HCT116 (cell line): ENCODE data around the gene TRPV4. TPM values are rescaled to one million over a fixed set of nuclear protein-coding genes. Genes with fewer than 3 reads are reported as not detected.

Experiments used
- ATAC-seq: fragments of 200-7000 bp; cut with Tn5 transposase; 2 replicates; pipeline ENCODE4 v1.9.1; 2020; ENCODE audit warnings: mild to moderate bottlenecking, moderate library complexity
- BruUV-seq: library from RNA; stranded (reverse); fragments of 400-500 nt; replicated peaks from 2 replicates; lab custom pipeline; 2021; lab: Mats Ljungman, UMichigan
- CTCF ChIA-PET: fragments of 300-600 bp; sonication (Branson Sonifier 250); formaldehyde crosslinking; loops from one replicate; lab custom pipeline; 2021; ENCODE audit warnings: antibody characterized with exemption; lab: Charles Lee
- POLR2A ChIA-PET: fragments of 300-600, 350-600 bp; sonication (Branson Sonifier 250); formaldehyde crosslinking; loops from one replicate; lab custom pipeline; 2021; ENCODE audit warnings: antibody characterized with exemption; lab: Charles Lee
- RAD21 ChIA-PET, 2 experiments: fragments of 300-600 bp; sonication (Branson Sonifier 250); formaldehyde crosslinking; loops; one replicate each; lab custom pipeline; 2023; ENCODE audit warnings: low total read pairs in 2 of 2; ENCODE audit not compliant: uncharacterized antibody in 2 of 2, unreplicated experiment in 2 of 2, low non-redundant PET in 1 of 2; lab: Charles Lee
- DNase-seq: peaks from one replicate; pipeline ENCODE4 v3.0.0-alpha.2; 2010; ENCODE audit warnings: low read depth, low spot score
- H2AFZ ChIP-seq: fragments of 200-600 bp; shearing (Covaris generic), sonication (generic); 2 replicates; pipeline ENCODE4 v1.6.1; 2017; ENCODE audit warnings: low read depth, mixed run types, mixed read lengths, antibody characterized with exemption, low read length; ENCODE audit not compliant: poor library complexity, severe bottlenecking
- H3K27ac ChIP-seq: 2 replicates; pipeline ENCODE4 v1.5.1; 2012; ENCODE audit warnings: low read depth, low read length
- H3K27me3 ChIP-seq: fragments of 200-600 bp; sonication (generic); 2 replicates; pipeline ENCODE4 v1.6.1; 2016; ENCODE audit warnings: mixed run types, low read length, mixed read lengths; ENCODE audit not compliant: insufficient read depth
- H3K36me3 ChIP-seq, 2 experiments: fragments of 200-500 bp in 1 of 2; fragments of 200-600 bp in 1 of 2; sonication (Bioruptor generic) in 1 of 2; sonication (generic) in 1 of 2; 2 replicates each; pipeline versions ENCODE4 v1.5.1 to v1.6.1; 2014 to 2016; ENCODE audit warnings: low read length in 2 of 2, inconsistent platforms in 1 of 2, mixed read lengths in 1 of 2, mixed run types in 1 of 2; ENCODE audit not compliant: insufficient read depth in 2 of 2, control insufficient read depth in 1 of 2
- H3K4me1 ChIP-seq, 2 experiments: fragments of 200-600 bp in 1 of 2; sonication (generic) in 1 of 2; 2 replicates each; pipeline versions ENCODE4 v1.5.1 to v1.6.1; 2012 to 2017; ENCODE audit warnings: low read length in 2 of 2, inconsistent platforms in 1 of 2, mild to moderate bottlenecking in 1 of 2, mixed read lengths in 1 of 2, mixed run types in 1 of 2, moderate library complexity in 1 of 2; ENCODE audit not compliant: insufficient read depth in 2 of 2, control insufficient read depth in 1 of 2
- H3K4me2 ChIP-seq: fragments of 200-600 bp; sonication (generic); 2 replicates; pipeline ENCODE4 v1.6.1; 2017; ENCODE audit warnings: mixed run types, low read length, mixed read lengths
- H3K4me3 ChIP-seq, 2 experiments: fragments of 200-600 bp in 1 of 2; sonication (generic) in 1 of 2; replicated peaks in 1 of 2; 2 replicates each; pipeline ENCODE4 v1.5.1; 2011 to 2016; ENCODE audit warnings: low read length in 2 of 2, control low read depth in 1 of 2, low read depth in 1 of 2, mild to moderate bottlenecking in 1 of 2, mixed read lengths in 1 of 2, mixed run types in 1 of 2
- H3K79me2 ChIP-seq: fragments of 200-600 bp; sonication (generic); 2 replicates; pipeline ENCODE4 v1.6.1; 2017; ENCODE audit warnings: mild to moderate bottlenecking, mixed run types, low read length, moderate library complexity, mixed read lengths; ENCODE audit not compliant: insufficient read depth
- H3K9ac ChIP-seq: fragments of 200-600 bp; sonication (generic); 2 replicates; pipeline ENCODE4 v1.6.1; 2016; ENCODE audit warnings: low read length, mixed read lengths
- H3K9me2 ChIP-seq: fragments of 200-600 bp; sonication (generic), shearing (Covaris generic); 2 replicates; pipeline ENCODE4 v1.6.1; 2017; ENCODE audit warnings: mixed run types, mild to moderate bottlenecking, moderate library complexity; ENCODE audit not compliant: insufficient read depth
- H3K9me3 ChIP-seq, 2 experiments: fragments of 200-500 bp in 1 of 2; fragments of 200-600 bp in 1 of 2; sonication (Bioruptor generic) in 1 of 2; sonication (generic) in 1 of 2; 2 replicates each; pipeline ENCODE4 v1.6.1; 2014 to 2017; ENCODE audit warnings: low read length in 2 of 2, mixed read lengths in 2 of 2, inconsistent platforms in 1 of 2, low read depth in 1 of 2, mild to moderate bottlenecking in 1 of 2, mixed run types in 1 of 2, moderate library complexity in 1 of 2; ENCODE audit not compliant: control insufficient read depth in 1 of 2, insufficient read depth in 1 of 2
- H4K20me1 ChIP-seq: fragments of 200-600 bp; sonication (generic), shearing (Covaris generic); 2 replicates; pipeline ENCODE4 v1.6.1; 2017; ENCODE audit warnings: mixed run types, mild to moderate bottlenecking, moderate library complexity; ENCODE audit not compliant: insufficient read depth
- CBX3 ChIP-seq: IDR thresholded peaks from 2 replicates; pipeline ENCODE4 v1.6.1; 2012; ENCODE audit warnings: low read depth
- CEBPB ChIP-seq: IDR thresholded peaks from 2 replicates; pipeline ENCODE4 v1.6.1; 2012; ENCODE audit warnings: low read depth
- ELF1 ChIP-seq: IDR thresholded peaks from 2 replicates; pipeline ENCODE4 v1.6.1; 2012; ENCODE audit warnings: low read depth, borderline replicate concordance
- EZH2 ChIP-seq: fragments of 200-600 bp; sonication (generic); IDR thresholded peaks from 2 replicates; pipeline ENCODE4 v1.6.1; 2017; ENCODE audit warnings: antibody characterized with exemption, mixed run types
- EZH2phosphoT487 ChIP-seq: fragments of 200-600 bp; IDR thresholded peaks from 2 replicates; pipeline ENCODE4 v1.6.1; 2018; ENCODE audit warnings: antibody characterized with exemption, borderline replicate concordance
- POLR2A ChIP-seq: IDR thresholded peaks from 2 replicates; pipeline ENCODE4 v1.7.0; 2011; ENCODE audit warnings: borderline replicate concordance; ENCODE audit not compliant: insufficient read depth, insufficient read length; ENCODE audit errors: extremely low read depth
- RAD21 ChIP-seq: IDR thresholded peaks from 2 replicates; pipeline ENCODE4 v1.6.1; 2012; ENCODE audit warnings: low read depth, mild to moderate bottlenecking
- SP1 ChIP-seq: IDR thresholded peaks from 2 replicates; pipeline ENCODE4 v1.6.1; 2012; ENCODE audit warnings: low read depth
- YY1 ChIP-seq: IDR thresholded peaks from 2 replicates; pipeline ENCODE4 v1.6.1; 2011; ENCODE audit warnings: low read length, low read depth, moderate library complexity, mild to moderate bottlenecking; ENCODE audit not compliant: insufficient replicate concordance; ENCODE audit errors: extremely low read depth
- ZNF274 ChIP-seq: fragments of 200-500 bp; sonication (Bioruptor generic); IDR thresholded peaks from 2 replicates; pipeline ENCODE4 v1.6.1; 2014; ENCODE audit warnings: mild to moderate bottlenecking, low read depth, low read length, inconsistent platforms
- intact Hi-C: fragments of 100-400 bp; cut with micrococcal nuclease; formaldehyde crosslinking; loops from 2 replicates; pipeline ENCODE4 v1.10.0; 2022
- total RNA-seq: library from RNA; stranded (reverse); gene quantifications from one replicate; pipeline ENCODE4 v1.2.1, GENCODE V29; 2021; ENCODE audit not compliant: unreplicated experiment
- TF ChIP-seq, protein P1 (sequence below), 3 experiments: fragments of 200-600 bp in 1 of 3; sonication (generic) in 1 of 3; IDR thresholded peaks in 2 of 3; conservative IDR thresholded peaks in 1 of 3; 2 replicates each; pipeline ENCODE4 v1.5.1; 2012 to 2017; ENCODE audit warnings: low read depth in 2 of 3, low read length in 2 of 3, antibody characterized with exemption in 1 of 3, borderline replicate concordance in 1 of 3, control low read depth in 1 of 3, mild to moderate bottlenecking in 1 of 3, mixed read lengths in 1 of 3, mixed run types in 1 of 3, moderate library complexity in 1 of 3; ENCODE audit not compliant: insufficient read depth in 1 of 3
- TF ChIP-seq, protein P2 (sequence below): IDR thresholded peaks from 2 replicates; pipeline ENCODE4 v1.6.1; 2012
- TF ChIP-seq, protein P3 (sequence below): IDR thresholded peaks from 2 replicates; pipeline ENCODE4 v1.6.1; 2012

Gene TRPV4
- total RNA-seq, 1 experiment from 2014 or later = 0.54 TPM

DNA sequence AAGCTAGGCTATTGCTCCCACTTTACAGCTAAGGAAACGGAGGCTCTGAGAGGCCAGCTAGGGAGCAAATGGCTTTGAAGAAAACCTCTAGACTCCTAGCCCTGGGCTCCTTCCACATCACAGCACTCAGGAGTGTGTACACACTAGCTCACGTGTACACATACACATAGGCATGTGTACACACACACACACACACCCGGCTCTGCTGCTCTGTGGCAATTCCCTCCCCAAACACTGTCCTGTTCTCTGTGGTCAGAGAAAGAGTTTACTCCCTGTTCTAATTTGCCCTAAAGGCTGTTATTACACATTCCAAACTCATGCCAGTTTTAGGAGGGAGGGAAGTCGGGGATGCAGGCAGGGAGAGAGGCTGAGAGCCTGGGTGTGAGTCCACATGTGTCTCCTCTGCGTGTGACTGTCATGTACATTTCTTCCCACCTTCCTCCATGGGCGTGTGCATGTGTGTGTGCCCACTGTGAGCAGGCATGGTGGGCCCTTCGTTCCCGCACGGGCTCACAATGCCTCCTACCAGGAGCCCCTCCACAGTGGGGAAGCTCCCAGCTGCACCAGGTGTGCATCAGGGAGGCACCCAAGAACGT, 14.2 kb downstream of the TRPV4 start:
- Histone ChIP-seq H3K27ac (no peak overlapping the region), H3K9ac (no peak overlapping the region), H3K36me3 (no peaks in the 10 kb centered on the region), H3K4me1 (peaks cover 9 to 36% of the 10 kb centered on the region in 2 experiments; a peak in 3 of 4 replicates), H3K9me2 (no peaks in the 10 kb centered on the region), H3K79me2 (no peaks in the 10 kb centered on the region), H2AFZ (no peak overlapping the region), H4K20me1 (no peaks in the 10 kb centered on the region), H3K4me3 (no peak overlapping the region), H3K4me2 (no peak overlapping the region), H3K27me3 (no peaks in the 10 kb centered on the region), H3K9me3 (no peaks in the 10 kb centered on the region; a peak in 1 of 4 replicates)
- ChIA-PET POLR2A (no interaction called here), CTCF (interaction anchor here (1.2 kb wide), 1 partner anchor 26 kb away, joined by 3 read pairs; no protein-coding TSS in a partner anchor), RAD21 (no interaction called here)
- intact Hi-C loops = no loop called here
- DNase-seq (no peak), ATAC-seq (peak; percentile 28)
- no TSS peak for BruUV-seq
- no peak for TF ChIP-seq POLR2A
- TF ChIP-seq EZH2 = no peak
- TF ChIP-seq, protein P1, sequence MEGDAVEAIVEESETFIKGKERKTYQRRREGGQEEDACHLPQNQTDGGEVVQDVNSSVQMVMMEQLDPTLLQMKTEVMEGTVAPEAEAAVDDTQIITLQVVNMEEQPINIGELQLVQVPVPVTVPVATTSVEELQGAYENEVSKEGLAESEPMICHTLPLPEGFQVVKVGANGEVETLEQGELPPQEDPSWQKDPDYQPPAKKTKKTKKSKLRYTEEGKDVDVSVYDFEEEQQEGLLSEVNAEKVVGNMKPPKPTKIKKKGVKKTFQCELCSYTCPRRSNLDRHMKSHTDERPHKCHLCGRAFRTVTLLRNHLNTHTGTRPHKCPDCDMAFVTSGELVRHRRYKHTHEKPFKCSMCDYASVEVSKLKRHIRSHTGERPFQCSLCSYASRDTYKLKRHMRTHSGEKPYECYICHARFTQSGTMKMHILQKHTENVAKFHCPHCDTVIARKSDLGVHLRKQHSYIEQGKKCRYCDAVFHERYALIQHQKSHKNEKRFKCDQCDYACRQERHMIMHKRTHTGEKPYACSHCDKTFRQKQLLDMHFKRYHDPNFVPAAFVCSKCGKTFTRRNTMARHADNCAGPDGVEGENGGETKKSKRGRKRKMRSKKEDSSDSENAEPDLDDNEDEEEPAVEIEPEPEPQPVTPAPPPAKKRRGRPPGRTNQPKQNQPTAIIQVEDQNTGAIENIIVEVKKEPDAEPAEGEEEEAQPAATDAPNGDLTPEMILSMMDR (IDR thresholded peaks at IDR 0.05 in 2 of 3, conservative IDR thresholded peaks at IDR 0.05 in 1 of 3; ENCODE audit: borderline replicate concordance in 1 of 3, insufficient read depth in 1 of 3, low read depth in 2 of 3, low read length in 2 of 3) = no peak
- TF ChIP-seq EZH2phosphoT487 = no peak
- no peak for TF ChIP-seq CEBPB
- TF ChIP-seq SP1 = no peak
- TF ChIP-seq, protein P2, sequence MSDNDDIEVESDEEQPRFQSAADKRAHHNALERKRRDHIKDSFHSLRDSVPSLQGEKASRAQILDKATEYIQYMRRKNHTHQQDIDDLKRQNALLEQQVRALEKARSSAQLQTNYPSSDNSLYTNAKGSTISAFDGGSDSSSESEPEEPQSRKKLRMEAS = no peak
- TF ChIP-seq RAD21 = no peak
- no peak for TF ChIP-seq CBX3
- TF ChIP-seq, protein P3, sequence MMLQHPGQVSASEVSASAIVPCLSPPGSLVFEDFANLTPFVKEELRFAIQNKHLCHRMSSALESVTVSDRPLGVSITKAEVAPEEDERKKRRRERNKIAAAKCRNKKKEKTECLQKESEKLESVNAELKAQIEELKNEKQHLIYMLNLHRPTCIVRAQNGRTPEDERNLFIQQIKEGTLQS = no peak
- TF ChIP-seq ZNF274 = no peak
- no peak for TF ChIP-seq ELF1
- TF ChIP-seq YY1 = no peak
